Hepatocyte (in vitro differentiated cells): Measurements from ENCODE around the gene GRIA1.

ENCODE experiments used
- CTCF ChIP-seq: fragments of 200-600 bp; sonication (generic); IDR thresholded peaks from 2 replicates; pipeline ENCODE4 v1.5.1; 2016; ENCODE audit warnings: antibody characterized with exemption, mild to moderate bottlenecking; ENCODE audit not compliant: poor library complexity
- EZH2 ChIP-seq: fragments of 200-600 bp; sonication (generic); IDR thresholded peaks from 2 replicates; pipeline ENCODE4 v1.6.1; 2016; ENCODE audit warnings: antibody characterized with exemption, mild to moderate bottlenecking, borderline replicate concordance

GRCh38 chr5:153486771-153487170 lies 3.7 kb upstream of the GRIA1 start:
- no peak for TF ChIP-seq CTCF
- TF ChIP-seq EZH2, result no peak
